GM21526 (cell line): ENCODE results near the gene SCYL2.

Experiments
- ATAC-seq: cut with Tn5 transposase; IDR thresholded peaks from one replicate; pipeline ENCODE4 v1.9.1; 2021; ENCODE audit warnings: moderate library complexity; ENCODE audit not compliant: unreplicated experiment, low FRiP score

SCYL2 gene

GRCh38 chr12:100371146-100371545, 104.2 kb downstream of the SCYL2 start:
- no peak for ATAC-seq

- no peak for ATAC-seq
Measured at GRCh38 chr12:100372853-100373640, 106.1 kb downstream of the SCYL2 start.

GRCh38 chr12:100375038-100375735, 108.2 kb downstream of the SCYL2 start:
- ATAC-seq, result no peak

GRCh38 chr12:100376161-100376560, 109.2 kb downstream of the SCYL2 start:
- no peak for ATAC-seq

GRCh38 chr12:100381379-100381778, 114.4 kb downstream of the SCYL2 start:
- no peak for ATAC-seq

GRCh38 chr12:100382338-100382737, 115.4 kb downstream of the SCYL2 start:
- no peak for ATAC-seq

- no peak for ATAC-seq
Measured at GRCh38 chr12:100383586-100384558, 116.9 kb downstream of the SCYL2 start.

GRCh38 chr12:100384559-100384935, 117.6 kb downstream of the SCYL2 start:
- no peak for ATAC-seq

- no peak for ATAC-seq
Measured at GRCh38 chr12:100388382-100388781, 121.4 kb downstream of the SCYL2 start.
